GM12878 (cell line): ENCODE measurements around the gene UCN2. TPM values are rescaled to one million over a fixed set of nuclear protein-coding genes. Genes with fewer than 3 reads are reported as not detected.

Experiments used
- ATAC-seq: fragments of 200-7000 bp; cut with Tn5 transposase; 3 replicates; pipeline ENCODE4 v1.9.1; 2020; ENCODE audit warnings: mild to moderate bottlenecking, moderate library complexity
- BruUV-seq: library from RNA; stranded (reverse); fragments of 400-500 nt; replicated peaks from 2 replicates; lab custom pipeline; 2021; lab: Mats Ljungman, UMichigan
- CTCF ChIA-PET: fragments of 300-600 bp; sonication (Branson Sonifier 250); formaldehyde crosslinking; extraction: SDS; loops from one replicate; lab custom pipeline; 2021; ENCODE audit warnings: inconsistent platforms; lab: Yijun Ruan, JAX
- POLR2A ChIA-PET: fragments of 350-600 bp; formaldehyde crosslinking; extraction: SDS; loops from one replicate; lab custom pipeline; 2021; ENCODE audit warnings: inconsistent platforms; lab: Charles Lee
- RAD21 ChIA-PET: fragments of 300-600 bp; sonication (Branson Sonifier 250); formaldehyde crosslinking; loops from one replicate; lab custom pipeline; 2023; ENCODE audit warnings: antibody characterized with exemption; ENCODE audit not compliant: unreplicated experiment; lab: Charles Lee
- SMC1A ChIA-PET: fragments of 300-600 bp; sonication (Branson Sonifier 250); formaldehyde crosslinking; loops from one replicate; lab custom pipeline; 2023; ENCODE audit not compliant: unreplicated experiment, uncharacterized antibody; lab: Charles Lee
- DNase-seq: peaks from one replicate; pipeline ENCODE4 v3.0.0-alpha.2; 2011; ENCODE audit warnings: low read depth, low spot score
- FAIRE-seq: peaks from 3 replicates; lab custom pipeline; 2011; peaks lifted over from hg19 to GRCh38; lab: Jason Lieb, UNC
- H2AFZ ChIP-seq: 2 replicates; pipeline ENCODE4 v1.6.0; 2011; ENCODE audit warnings: low read depth, low read length, control low read depth; ENCODE audit not compliant: control insufficient read depth
- H3K27ac ChIP-seq: 2 replicates; pipeline ENCODE4 v1.5.1; 2011; ENCODE audit warnings: control low read depth; ENCODE audit not compliant: control insufficient read depth, insufficient read depth
- H3K27me3 ChIP-seq, 2 experiments: replicated peaks in 1 of 2; 2 replicates each; pipeline versions ENCODE4 v1.6.0 to v1.6.1; 2011; ENCODE audit warnings: low read length in 1 of 2; ENCODE audit not compliant: control insufficient read depth in 2 of 2, insufficient read depth in 2 of 2
- H3K36me3 ChIP-seq, 2 experiments: 2 replicates each; pipeline ENCODE4 v1.5.1; 2011; ENCODE audit warnings: low read length in 1 of 2; ENCODE audit not compliant: control insufficient read depth in 2 of 2, insufficient read depth in 2 of 2
- H3K4me1 ChIP-seq: 2 replicates; pipeline ENCODE4 v1.6.1; 2011; ENCODE audit warnings: mild to moderate bottlenecking, low read length, moderate library complexity, mixed read lengths; ENCODE audit not compliant: control insufficient read depth, insufficient read depth
- H3K4me2 ChIP-seq: 2 replicates; pipeline ENCODE4 v1.6.0; 2011; ENCODE audit warnings: control low read depth; ENCODE audit not compliant: control insufficient read depth, insufficient read depth
- H3K4me3 ChIP-seq: fragments of 200-600 bp; sonication (generic); 2 replicates; pipeline ENCODE4 v1.5.1; 2016
- H3K79me2 ChIP-seq: 2 replicates; pipeline ENCODE4 v1.6.0; 2011; ENCODE audit warnings: low read length; ENCODE audit not compliant: control insufficient read depth, insufficient read depth
- H3K9ac ChIP-seq: 2 replicates; pipeline ENCODE4 v1.8.0; 2011; ENCODE audit warnings: low read length, control low read depth, mixed read lengths; ENCODE audit not compliant: control insufficient read depth, insufficient read depth
- H3K9me3 ChIP-seq: replicated peaks from 3 replicates; pipeline ENCODE4 v1.5.1; 2011; ENCODE audit warnings: mild to moderate bottlenecking, low read length; ENCODE audit not compliant: control insufficient read depth, insufficient read depth
- H4K20me1 ChIP-seq: 2 replicates; pipeline ENCODE4 v1.6.0; 2011; ENCODE audit not compliant: control insufficient read depth, insufficient read depth
- RAD21 ChIP-seq: IDR thresholded peaks from 2 replicates; pipeline ENCODE4 v1.6.1; 2011; ENCODE audit warnings: mild to moderate bottlenecking, low read depth, low read length, moderate library complexity; ENCODE audit not compliant: insufficient read depth
- RFX5 ChIP-seq: IDR thresholded peaks from 2 replicates; pipeline ENCODE4 v1.6.1; 2011; ENCODE audit warnings: low read depth, low read length, improper control_type of control experiment
- SIX5 ChIP-seq: IDR thresholded peaks from 2 replicates; pipeline ENCODE4 v1.6.1; 2011; ENCODE audit warnings: mild to moderate bottlenecking, low read depth, low read length, moderate library complexity; ENCODE audit not compliant: severe bottlenecking
- SMAD5 ChIP-seq: IDR thresholded peaks from 2 replicates; pipeline ENCODE4 v1.6.1; 2016; ENCODE audit warnings: antibody characterized with exemption, low read depth
- SUPT20H ChIP-seq: IDR thresholded peaks from 2 replicates; pipeline ENCODE4 v1.6.1; 2011; ENCODE audit warnings: low read depth, mild to moderate bottlenecking, low read length, moderate library complexity, borderline replicate concordance; ENCODE audit not compliant: control insufficient read depth
- TARDBP ChIP-seq: IDR thresholded peaks from 2 replicates; pipeline ENCODE4 v1.6.1; 2016; ENCODE audit warnings: borderline replicate concordance
- TCF7 ChIP-seq: IDR thresholded peaks from 2 replicates; pipeline ENCODE4 v1.6.1; 2014; ENCODE audit warnings: antibody characterized with exemption, borderline replicate concordance
- ZSCAN29 ChIP-seq: fragments of 450-650 bp; IDR thresholded peaks from 2 replicates; pipeline ENCODE4 v1.6.1; 2017; ENCODE audit warnings: mild to moderate bottlenecking, moderate library complexity
- WGBS: methylation state at CpG from one replicate; pipeline ENCODE4 v1.1.6; 2016; ENCODE audit warnings: low lambda C conversion rate; ENCODE audit not compliant: insufficient replicate concordance, insufficient coverage; ENCODE audit errors: missing lambda C conversion rate; 5-methylcytosine and 5-hydroxymethylcytosine counted together
- in situ Hi-C: fragments of 300-500 bp; cut with MboI; formaldehyde crosslinking; loops from 9 replicates; pipeline ENCODE4 v1.14.3; 2018; ENCODE audit warnings: mixed read lengths
- intact Hi-C: fragments of 100-400 bp; cut with micrococcal nuclease; formaldehyde crosslinking; loops from one replicate; pipeline ENCODE4 v1.14.2; 2022; ENCODE audit not compliant: unreplicated experiment
- polyA plus RNA-seq, 11 experiments: library from polyadenylated mRNA; depleted of rRNA in 4 of 11; unstranded in 6 of 11; stranded (reverse) in 5 of 11; fragments of >200 nt; fragmentation: Nextera tagmentation in 4 of 11; fragmentation: Illumina TruSeq in 1 of 11; extraction: Ambion mirVana in 4 of 11; extraction: Trizol in 1 of 11; gene quantifications; 1 replicate in 1 of 11; 2 replicates in 10 of 11; pipeline versions ENCODE4 v1.2.1 to v1.2.3, GENCODE V29; 2011 to 2016; ENCODE audit warnings: inconsistent platforms in 2 of 11, missing spikeins in 2 of 11, low read depth in 1 of 11
- total RNA-seq, 4 experiments: library from RNA; depleted of rRNA in 3 of 4; stranded (reverse); fragments of >200 nt in 3 of 4; fragmentation: Illumina TruSeq in 1 of 4; extraction: Trizol in 1 of 4; gene quantifications; 2 replicates each; pipeline versions ENCODE4 v1.2.1 to v1.2.3, GENCODE V29; 2013 to 2021
- TF ChIP-seq, protein P1 (sequence below): fragments of 450-650 bp; formaldehyde crosslinking; IDR thresholded peaks from 2 replicates; pipeline ENCODE4 v1.4.0; 2022; ENCODE audit warnings: mild to moderate bottlenecking, moderate library complexity
- TF ChIP-seq, protein P2 (sequence below): fragments of 450-650 bp; IDR thresholded peaks from 2 replicates; pipeline ENCODE4 v1.6.1; 2017; ENCODE audit warnings: mild to moderate bottlenecking, low read depth, inconsistent platforms; ENCODE audit not compliant: poor library complexity, severe bottlenecking

Gene UCN2
- total and polyA plus RNA-seq, 10 of the 15 experiments (the other 5 are each of a cell fraction or from before 2014, with no cell fraction given), result 0.05 TPM; not detected in 9

DNA sequence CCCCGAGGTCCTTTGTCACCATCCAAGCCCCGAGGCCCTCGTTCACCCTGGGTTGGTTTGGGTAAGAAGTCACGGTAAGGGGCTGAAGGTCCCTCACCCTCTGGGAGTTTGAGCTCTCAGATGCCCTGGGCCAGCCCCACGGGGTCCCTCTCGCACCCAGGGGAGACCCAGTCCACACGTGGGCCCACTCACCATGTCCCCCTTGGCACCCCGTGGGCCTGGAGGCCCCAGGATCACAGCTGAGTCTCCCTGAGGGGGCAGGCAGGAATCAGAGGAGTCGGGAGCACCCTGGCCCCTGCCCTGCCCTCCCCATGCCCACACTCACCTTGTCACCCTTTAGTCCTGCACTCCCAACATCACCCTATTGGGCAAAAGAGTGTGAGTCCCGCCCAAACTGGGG lies 5.8 kb upstream of the UCN2 start:
- Histone ChIP-seq H3K9ac (no peak overlapping the region), H3K36me3 (no peaks in the 10 kb centered on the region), H3K27ac (no peak overlapping the region), H3K4me1 (no peaks in the 10 kb centered on the region), H2AFZ (no peak overlapping the region), H3K9me3 (no peaks in the 10 kb centered on the region), H3K27me3 (no peaks in the 10 kb centered on the region), H3K4me2 (no peak overlapping the region), H4K20me1 (no peaks in the 10 kb centered on the region), H3K79me2 (no peaks in the 10 kb centered on the region), H3K4me3 (no peak overlapping the region)
- SMC1A ChIA-PET, result no interaction called here
- CTCF ChIA-PET, result no interaction called here
- no peak for TF ChIP-seq SMAD5
- in situ Hi-C loops (no loop called here), intact Hi-C loops (no loop called here)
- WGBS, result 16% methylated on average over 10 of the region's 10 CpGs
- POLR2A ChIA-PET, result no interaction called here
- FAIRE-seq (no peak), DNase-seq (no peak), ATAC-seq (no peak)
- RAD21 ChIA-PET, result no interaction called here
- no TSS peak for BruUV-seq

DNA sequence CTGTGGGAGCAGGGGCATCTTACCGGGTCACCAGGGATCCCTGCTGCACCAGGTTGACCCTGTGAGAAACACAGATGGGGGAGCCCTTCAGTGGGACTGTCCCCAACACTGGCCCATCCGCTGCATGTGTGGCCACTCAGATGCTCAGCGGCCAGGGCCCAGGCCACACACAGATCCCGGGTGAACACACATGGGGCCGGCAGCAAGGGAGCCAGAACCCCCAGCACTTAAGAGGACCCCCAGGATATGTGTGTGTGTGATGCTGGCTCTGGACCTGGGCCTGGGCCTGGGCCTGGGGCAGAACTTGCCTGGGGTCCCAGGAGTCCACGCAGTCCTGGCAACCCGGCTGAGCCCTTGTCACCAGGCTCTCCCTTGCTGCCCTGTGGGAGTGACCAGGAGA lies 4.9 kb upstream of the UCN2 start:
- Histone ChIP-seq H3K4me3 (no peak overlapping the region), H3K27me3 (no peaks in the 10 kb centered on the region), H3K36me3 (no peaks in the 10 kb centered on the region), H2AFZ (no peak overlapping the region), H3K9ac (no peak overlapping the region), H3K79me2 (no peaks in the 10 kb centered on the region), H3K9me3 (no peaks in the 10 kb centered on the region), H3K4me1 (no peaks in the 10 kb centered on the region), H3K4me2 (no peak overlapping the region), H4K20me1 (no peaks in the 10 kb centered on the region), H3K27ac (no peak overlapping the region)
- ATAC-seq (no peak), FAIRE-seq (no peak), DNase-seq (no peak)
- ChIA-PET CTCF (no interaction called here), RAD21 (no interaction called here), SMC1A (no interaction called here), POLR2A (no interaction called here)
- intact Hi-C loops (no loop called here), in situ Hi-C loops (no loop called here)
- WGBS, result 29% methylated on average over 7 of the region's 7 CpGs
- no TSS peak for BruUV-seq
- TF ChIP-seq TARDBP (no peak), ZSCAN29 (no peak), RFX5 (no peak), RAD21 (no peak), SUPT20H (no peak), SIX5 (no peak), TCF7 (no peak)
- TF ChIP-seq, protein P1, sequence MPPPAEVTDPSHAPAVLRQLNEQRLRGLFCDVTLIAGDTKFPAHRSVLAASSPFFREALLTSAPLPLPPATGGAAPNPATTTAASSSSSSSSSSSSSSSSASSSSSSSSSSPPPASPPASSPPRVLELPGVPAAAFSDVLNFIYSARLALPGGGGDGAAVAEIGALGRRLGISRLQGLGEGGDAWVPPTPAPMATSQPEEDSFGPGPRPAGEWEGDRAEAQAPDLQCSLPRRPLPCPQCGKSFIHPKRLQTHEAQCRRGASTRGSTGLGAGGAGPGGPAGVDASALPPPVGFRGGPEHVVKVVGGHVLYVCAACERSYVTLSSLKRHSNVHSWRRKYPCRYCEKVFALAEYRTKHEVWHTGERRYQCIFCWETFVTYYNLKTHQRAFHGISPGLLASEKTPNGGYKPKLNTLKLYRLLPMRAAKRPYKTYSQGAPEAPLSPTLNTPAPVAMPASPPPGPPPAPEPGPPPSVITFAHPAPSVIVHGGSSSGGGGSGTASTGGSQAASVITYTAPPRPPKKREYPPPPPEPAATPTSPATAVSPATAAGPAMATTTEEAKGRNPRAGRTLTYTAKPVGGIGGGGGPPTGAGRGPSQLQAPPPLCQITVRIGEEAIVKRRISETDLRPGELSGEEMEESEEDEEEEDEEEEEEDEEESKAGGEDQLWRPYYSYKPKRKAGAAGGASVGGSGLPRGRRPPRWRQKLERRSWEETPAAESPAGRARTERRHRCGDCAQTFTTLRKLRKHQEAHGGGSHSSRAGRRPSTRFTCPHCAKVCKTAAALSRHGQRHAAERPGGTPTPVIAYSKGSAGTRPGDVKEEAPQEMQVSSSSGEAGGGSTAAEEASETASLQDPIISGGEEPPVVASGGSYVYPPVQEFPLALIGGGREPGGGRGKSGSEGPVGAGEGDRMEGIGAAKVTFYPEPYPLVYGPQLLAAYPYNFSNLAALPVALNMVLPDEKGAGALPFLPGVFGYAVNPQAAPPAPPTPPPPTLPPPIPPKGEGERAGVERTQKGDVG (CRISPR knock-in tag), result no peak
- TF ChIP-seq, protein P2, sequence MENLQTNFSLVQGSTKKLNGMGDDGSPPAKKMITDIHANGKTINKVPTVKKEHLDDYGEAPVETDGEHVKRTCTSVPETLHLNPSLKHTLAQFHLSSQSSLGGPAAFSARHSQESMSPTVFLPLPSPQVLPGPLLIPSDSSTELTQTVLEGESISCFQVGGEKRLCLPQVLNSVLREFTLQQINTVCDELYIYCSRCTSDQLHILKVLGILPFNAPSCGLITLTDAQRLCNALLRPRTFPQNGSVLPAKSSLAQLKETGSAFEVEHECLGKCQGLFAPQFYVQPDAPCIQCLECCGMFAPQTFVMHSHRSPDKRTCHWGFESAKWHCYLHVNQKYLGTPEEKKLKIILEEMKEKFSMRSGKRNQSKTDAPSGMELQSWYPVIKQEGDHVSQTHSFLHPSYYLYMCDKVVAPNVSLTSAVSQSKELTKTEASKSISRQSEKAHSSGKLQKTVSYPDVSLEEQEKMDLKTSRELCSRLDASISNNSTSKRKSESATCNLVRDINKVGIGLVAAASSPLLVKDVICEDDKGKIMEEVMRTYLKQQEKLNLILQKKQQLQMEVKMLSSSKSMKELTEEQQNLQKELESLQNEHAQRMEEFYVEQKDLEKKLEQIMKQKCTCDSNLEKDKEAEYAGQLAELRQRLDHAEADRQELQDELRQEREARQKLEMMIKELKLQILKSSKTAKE, result no peak
